Measurements from ENCODE around the gene RAB11FIP5.

- TF ChIP-seq TAF1 (IDR thresholded peaks at IDR 0.05; ENCODE audit: borderline replicate concordance, insufficient read depth, low read length) (no peak), SIN3A (IDR thresholded peaks at IDR 0.05; ENCODE audit: borderline replicate concordance, insufficient read depth, low read length) (no peak), POLR2AphosphoS5 (IDR thresholded peaks at IDR 0.05; ENCODE audit: low read depth, low read length) (no peak), FOXP2 (optimal IDR thresholded peaks at IDR 0.05; ENCODE audit: borderline replicate concordance, extremely low read depth, extremely low read length, insufficient read depth) (no peak)
- TF ChIP-seq, protein P1, sequence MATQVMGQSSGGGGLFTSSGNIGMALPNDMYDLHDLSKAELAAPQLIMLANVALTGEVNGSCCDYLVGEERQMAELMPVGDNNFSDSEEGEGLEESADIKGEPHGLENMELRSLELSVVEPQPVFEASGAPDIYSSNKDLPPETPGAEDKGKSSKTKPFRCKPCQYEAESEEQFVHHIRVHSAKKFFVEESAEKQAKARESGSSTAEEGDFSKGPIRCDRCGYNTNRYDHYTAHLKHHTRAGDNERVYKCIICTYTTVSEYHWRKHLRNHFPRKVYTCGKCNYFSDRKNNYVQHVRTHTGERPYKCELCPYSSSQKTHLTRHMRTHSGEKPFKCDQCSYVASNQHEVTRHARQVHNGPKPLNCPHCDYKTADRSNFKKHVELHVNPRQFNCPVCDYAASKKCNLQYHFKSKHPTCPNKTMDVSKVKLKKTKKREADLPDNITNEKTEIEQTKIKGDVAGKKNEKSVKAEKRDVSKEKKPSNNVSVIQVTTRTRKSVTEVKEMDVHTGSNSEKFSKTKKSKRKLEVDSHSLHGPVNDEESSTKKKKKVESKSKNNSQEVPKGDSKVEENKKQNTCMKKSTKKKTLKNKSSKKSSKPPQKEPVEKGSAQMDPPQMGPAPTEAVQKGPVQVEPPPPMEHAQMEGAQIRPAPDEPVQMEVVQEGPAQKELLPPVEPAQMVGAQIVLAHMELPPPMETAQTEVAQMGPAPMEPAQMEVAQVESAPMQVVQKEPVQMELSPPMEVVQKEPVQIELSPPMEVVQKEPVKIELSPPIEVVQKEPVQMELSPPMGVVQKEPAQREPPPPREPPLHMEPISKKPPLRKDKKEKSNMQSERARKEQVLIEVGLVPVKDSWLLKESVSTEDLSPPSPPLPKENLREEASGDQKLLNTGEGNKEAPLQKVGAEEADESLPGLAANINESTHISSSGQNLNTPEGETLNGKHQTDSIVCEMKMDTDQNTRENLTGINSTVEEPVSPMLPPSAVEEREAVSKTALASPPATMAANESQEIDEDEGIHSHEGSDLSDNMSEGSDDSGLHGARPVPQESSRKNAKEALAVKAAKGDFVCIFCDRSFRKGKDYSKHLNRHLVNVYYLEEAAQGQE (IDR thresholded peaks at IDR 0.05; ENCODE audit: insufficient read depth in 1 of 2, low read depth in 2 of 2, low read length in 2 of 2) = no peak
These were observed 53.6 kb downstream of the RAB11FIP5 start for GRCh38 chr2:73059106-73059505.
